22Rv1 (cell line): ENCODE measurements around the gene DIP2C.
"Not testable (repeated sequence)": the region's sequence is repeated elsewhere in the genome, so short reads cannot be mapped to it uniquely, and the experiment has no call there.

Source experiments
- H3K27ac ChIP-seq: fragments of 450-650 bp; 2 replicates; pipeline ENCODE4 v1.5.1; 2017
- CTCF ChIP-seq: fragments of 450-650 bp; IDR thresholded peaks from 2 replicates; pipeline ENCODE4 v1.5.1; 2017; ENCODE audit warnings: mild to moderate bottlenecking
- ZFX ChIP-seq: fragments of 450-650 bp; IDR thresholded peaks from 2 replicates; pipeline ENCODE4 v1.6.1; 2017; ENCODE audit warnings: antibody characterized with exemption, borderline replicate concordance

The DIP2C gene

GRCh38 chr10:680745-681144 is 8.7 kb downstream of the DIP2C start:
- TF ChIP-seq CTCF: no peak
- no peak for TF ChIP-seq ZFX
- H3K27ac ChIP-seq: no peak overlapping the region

- H3K27ac ChIP-seq: no peak overlapping the region
- no peak for TF ChIP-seq CTCF
- TF ChIP-seq ZFX: no peak
Observed at GRCh38 chr10:680146-680545, 9.3 kb downstream of the DIP2C start.

- H3K27ac ChIP-seq: no peak overlapping the region
- TF ChIP-seq ZFX (no peak), CTCF (no peak)
Observed at GRCh38 chr10:679556-679955, 9.9 kb downstream of the DIP2C start.

- not testable (repeated sequence) for H3K27ac ChIP-seq
Observed at GRCh38 chr10:678662-679005, 10.8 kb downstream of the DIP2C start.

- no peak overlapping the region for H3K27ac ChIP-seq
- TF ChIP-seq ZFX: no peak
- TF ChIP-seq CTCF: no peak
Observed at GRCh38 chr10:677750-678661, 11.5 kb downstream of the DIP2C start.

- no peak overlapping the region for H3K27ac ChIP-seq
- TF ChIP-seq CTCF (no peak), ZFX (no peak)
Observed at GRCh38 chr10:677038-677437, 12.4 kb downstream of the DIP2C start.

- TF ChIP-seq CTCF: no peak
- TF ChIP-seq ZFX: no peak
- H3K27ac ChIP-seq: no peak overlapping the region
Observed at GRCh38 chr10:676178-676577, 13.3 kb downstream of the DIP2C start.

- H3K27ac ChIP-seq: no peak overlapping the region
- no peak for TF ChIP-seq ZFX
- no peak for TF ChIP-seq CTCF
Observed at GRCh38 chr10:675532-675931, 13.9 kb downstream of the DIP2C start.
